ENCODE data around the gene PIK3R3.
"Not testable (repeated sequence)": the region's sequence is repeated elsewhere in the genome, so short reads cannot be mapped to it uniquely, and the experiment has no call there.

- not testable (repeated sequence) for TF ChIP-seq POLR2AphosphoS5 (IDR thresholded peaks at IDR 0.05); EP300 (IDR thresholded peaks at IDR 0.05; ENCODE audit: low read depth); POLR2A (IDR thresholded peaks at IDR 0.05); CTCF (IDR thresholded peaks at IDR 0.05)
These were observed 75.2 kb downstream of the PIK3R3 start for GRCh38 chr1:46057215-46057614.
